Colonic mucosa (tissue), 4 donors: ENCODE results near the gene DLX1. TPM values are rescaled to one million over a fixed set of nuclear protein-coding genes. Genes with fewer than 3 reads are reported as not detected.

Experiments used
- DNase-seq: peaks from one replicate; pipeline ENCODE4 v3.0.0-alpha.2; 2020
- H3K27ac ChIP-seq: fragments of 200-600 bp; one replicate; pipeline ENCODE4 v1.8.0; 2021
- H3K27me3 ChIP-seq: fragments of 200-600 bp; one replicate; pipeline ENCODE4 v1.8.0; 2021
- H3K36me3 ChIP-seq: fragments of 200-600 bp; one replicate; pipeline ENCODE4 v1.8.0; 2021
- H3K4me1 ChIP-seq: fragments of 200-600 bp; one replicate; pipeline ENCODE4 v1.8.0; 2021; ENCODE audit warnings: mild to moderate bottlenecking
- H3K4me3 ChIP-seq: fragments of 200-600 bp; one replicate; pipeline ENCODE4 v1.8.0; 2021
- H3K9ac ChIP-seq, 2 donors: one replicate each; pipeline ENCODE4 v1.7.0; 2013; ENCODE audit warnings: control low read depth in 2 of 2, low read depth in 2 of 2, low read length in 2 of 2
- H3K9me3 ChIP-seq: fragments of 200-600 bp; one replicate; pipeline ENCODE4 v1.8.0; 2021
- CTCF ChIP-seq: fragments of 200-600 bp; IDR thresholded peaks from one replicate; pipeline ENCODE4 v1.8.0; 2022; ENCODE audit warnings: antibody characterized with exemption, mild to moderate bottlenecking
- intact Hi-C: fragments of 100-400 bp; cut with DNase I; formaldehyde crosslinking; loops from one replicate; pipeline ENCODE4 v1.14.1; 2022
- total RNA-seq, 2 donors: library from RNA; stranded (reverse); fragmentation: NEBNext Ultra II Directional in 1 of 2; extraction: Animal tissue kit (Norgen Biotek cat#: 25700) in 1 of 2; gene quantifications; one replicate each; pipeline ENCODE4 v1.2.1, GENCODE V29; 2021
- donor health status: healthy.
- donor health status: DM: no; HTN: no; CAD: no.
- donor health status: DM: no; HTN: no; CAD: no.

The DLX1 gene
- total RNA-seq, 2 donors from 2014 or later: 0.19 TPM; not detected in 1

- Histone ChIP-seq H3K9me3 (no peaks in the 10 kb centered on the region), H3K36me3 (no peaks in the 10 kb centered on the region), H3K9ac (peak within 1 kb of the TSS; percentile 31 to 40), H3K27ac (no peak within 1 kb of the TSS), H3K4me3 (peak within 1 kb of the TSS; percentile 52), H3K4me1 (peaks cover 23% of the 10 kb centered on the region), H3K27me3 (peaks cover 96% of the 10 kb centered on the region)
- TF ChIP-seq CTCF: no peak
- DNase-seq: peak; percentile 92
- intact Hi-C loops: loop anchor here (5.0 to 10.0 kb wide), 3 partner anchors 290 to 528 kb away; no protein-coding TSS in a partner anchor
These were observed 17.4 kb downstream of the DLX1 start, which contains the start of gene DLX2 for GRCh38 chr2:172102391-172103359. DLX2 (minus strand) TSS chr2:172102900; CDS start chr2:172102538, 362 bp downstream.

- Histone ChIP-seq H3K9me3 (no peaks in the 10 kb centered on the region), H3K4me3 (peak overlapping the region; percentile 52), H3K4me1 (peaks cover 23% of the 10 kb centered on the region), H3K36me3 (no peaks in the 10 kb centered on the region), H3K27ac (no peak overlapping the region), H3K9ac (no peak overlapping the region), H3K27me3 (peaks cover 94% of the 10 kb centered on the region)
- peak; percentile 91 for DNase-seq
- peak; percentile 89 for TF ChIP-seq CTCF
- intact Hi-C loops: loop anchor here (5.0 to 10.0 kb wide), 3 partner anchors 291 to 529 kb away; no protein-coding TSS in a partner anchor
These were observed 18.4 kb downstream of the DLX1 start for GRCh38 chr2:172103471-172104272.

GRCh38 chr2:172105471-172106107 lies 20.3 kb downstream of the DLX1 start:
- H3K9me3 ChIP-seq: no peaks in the 10 kb centered on the region
- H3K4me3 ChIP-seq: no peak overlapping the region
- peaks cover 17% of the 10 kb centered on the region for H3K4me1 ChIP-seq
- DNase-seq: no peak
- no peak overlapping the region for H3K27ac ChIP-seq
- H3K27me3 ChIP-seq: peaks cover 76% of the 10 kb centered on the region
- TF ChIP-seq CTCF: no peak
- no peak overlapping the region for H3K9ac ChIP-seq
- no peaks in the 10 kb centered on the region for H3K36me3 ChIP-seq
- intact Hi-C loops: loop anchor here (10.0 kb wide), 2 partner anchors 401 to 531 kb away; no protein-coding TSS in a partner anchor

GRCh38 chr2:172106108-172106961 lies 21.0 kb downstream of the DLX1 start:
- H3K27me3 ChIP-seq: peaks cover 68% of the 10 kb centered on the region
- DNase-seq: no peak
- H3K4me1 ChIP-seq: peaks cover 12% of the 10 kb centered on the region
- H3K4me3 ChIP-seq: peak overlapping the region; percentile 23
- H3K9me3 ChIP-seq: no peaks in the 10 kb centered on the region
- H3K9ac ChIP-seq: no peak overlapping the region
- TF ChIP-seq CTCF: no peak
- no peaks in the 10 kb centered on the region for H3K36me3 ChIP-seq
- H3K27ac ChIP-seq: no peak overlapping the region
- intact Hi-C loops: loop anchor here (10.0 kb wide), 2 partner anchors 402 to 532 kb away; no protein-coding TSS in a partner anchor
